Smooth muscle cell (in vitro differentiated cells): ENCODE data around the gene SLC2A11. TPM values are rescaled to one million over a fixed set of nuclear protein-coding genes. Genes with fewer than 3 reads are reported as not detected.
A peak's percentile ranks its signal among the peaks of the same experiment; 100 is the strongest.
"Not testable (repeated sequence)": the region's sequence is repeated elsewhere in the genome, so short reads cannot be mapped to it uniquely, and the experiment has no call there.

Experiments
- DNase-seq: peaks from one replicate; lab custom pipeline; 2025; ENCODE audit not compliant: unreplicated experiment; lab: John Stamatoyannopoulos, UW
- H2AFZ ChIP-seq: fragments of 200-600 bp; sonication (generic); 2 replicates; pipeline ENCODE4 v1.6.0; 2016; ENCODE audit warnings: antibody characterized with exemption, low read depth, mild to moderate bottlenecking
- H3F3A ChIP-seq: fragments of 200-600 bp; sonication (generic); 2 replicates; pipeline ENCODE4 v1.6.0; 2017; ENCODE audit warnings: antibody characterized with exemption, low read depth
- H3K27ac ChIP-seq: fragments of 200-600 bp; sonication (generic); 2 replicates; pipeline ENCODE4 v1.5.1; 2016; ENCODE audit warnings: low read depth, mild to moderate bottlenecking
- H3K27me3 ChIP-seq: fragments of 200-600 bp; sonication (generic); 2 replicates; pipeline ENCODE4 v1.6.1; 2016; ENCODE audit warnings: low read depth, mild to moderate bottlenecking
- H3K36me3 ChIP-seq: fragments of 200-600 bp; sonication (generic); 2 replicates; pipeline ENCODE4 v1.5.1; 2016; ENCODE audit warnings: low read depth
- H3K4me1 ChIP-seq: fragments of 200-600 bp; sonication (generic); 2 replicates; pipeline ENCODE4 v1.5.1; 2016; ENCODE audit warnings: low read depth
- H3K4me2 ChIP-seq: fragments of 200-600 bp; sonication (generic); 2 replicates; pipeline ENCODE4 v1.6.0; 2016; ENCODE audit warnings: mild to moderate bottlenecking
- H3K4me3 ChIP-seq: fragments of 200-600 bp; sonication (generic); 2 replicates; pipeline ENCODE4 v1.5.1; 2016; ENCODE audit warnings: mild to moderate bottlenecking
- H3K79me2 ChIP-seq: fragments of 200-600 bp; sonication (generic); 2 replicates; pipeline ENCODE4 v1.6.0; 2016; ENCODE audit warnings: low read depth, mild to moderate bottlenecking
- H3K9ac ChIP-seq: fragments of 200-600 bp; sonication (generic); 2 replicates; pipeline ENCODE4 v1.6.0; 2016; ENCODE audit warnings: low read depth
- H3K9me3 ChIP-seq: fragments of 200-600 bp; sonication (generic); replicated peaks from 2 replicates; pipeline ENCODE4 v1.5.1; 2016; ENCODE audit warnings: low read depth
- H4K20me1 ChIP-seq: fragments of 200-600 bp; sonication (generic); 2 replicates; pipeline ENCODE4 v1.6.0; 2016; ENCODE audit warnings: low read depth
- WGBS: methylation state at CpG from one replicate; pipeline ENCODE4 v1.1.7; 2016; ENCODE audit warnings: low lambda C conversion rate; 5-methylcytosine and 5-hydroxymethylcytosine counted together
- polyA plus RNA-seq: library from polyadenylated mRNA; unstranded; fragments of >200 nt; fragmentation: Nextera tagmentation; extraction: Ambion mirVana; gene quantifications from 2 replicates; pipeline ENCODE4 v1.2.1, GENCODE V29; 2016
- total RNA-seq: library from RNA; depleted of rRNA; stranded (reverse); fragments of >200 nt; gene quantifications from 2 replicates; pipeline ENCODE4 v1.2.3, GENCODE V29; 2014
- TF ChIP-seq, protein P1 (sequence below): fragments of 200-600 bp; sonication (generic); IDR thresholded peaks from 2 replicates; pipeline ENCODE4 v1.5.1; 2017; ENCODE audit warnings: borderline replicate concordance, mild to moderate bottlenecking, antibody characterized with exemption; ENCODE audit not compliant: insufficient read depth, poor library complexity, severe bottlenecking

SLC2A11 gene
- total and polyA plus RNA-seq, 2 experiments from 2014 or later: 3.5 to 9.5 TPM

DNA sequence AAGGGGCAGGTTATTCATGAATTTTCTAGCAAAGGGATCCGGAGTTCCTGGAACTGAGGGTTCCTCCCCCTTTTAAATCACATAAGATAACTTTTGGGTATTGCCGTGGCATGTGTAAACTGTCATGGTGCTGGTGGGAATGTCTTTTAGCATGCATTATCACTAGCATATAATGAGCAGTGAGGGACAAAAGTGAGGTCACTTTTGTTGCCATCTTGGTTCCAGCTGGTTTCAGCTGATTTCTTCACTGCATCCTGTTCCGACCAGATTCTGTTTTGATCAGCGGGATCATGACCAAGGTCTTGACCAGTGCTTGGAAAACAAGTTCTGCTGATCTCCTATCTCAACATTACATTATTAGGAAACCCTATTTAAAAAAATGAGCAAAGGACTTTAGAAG lies 43.9 kb downstream of the SLC2A11 start:
- Histone ChIP-seq H2AFZ (no peak overlapping the region), H4K20me1 (peaks cover 24% of the 10 kb centered on the region), H3K9ac (no peak overlapping the region), H3K4me3 (no peak overlapping the region), H3K9me3 (no peaks in the 10 kb centered on the region), H3K4me1 (no peaks in the 10 kb centered on the region), H3F3A (peaks cover 12% of the 10 kb centered on the region), H3K27ac (no peak overlapping the region), H3K4me2 (no peak overlapping the region), H3K27me3 (no peaks in the 10 kb centered on the region), H3K79me2 (peaks cover under 1% of the 10 kb centered on the region), H3K36me3 (no peaks in the 10 kb centered on the region)
- DNase-seq: no peak
- WGBS: 99% methylated on average over 4 of the region's 4 CpGs
- TF ChIP-seq, protein P1, sequence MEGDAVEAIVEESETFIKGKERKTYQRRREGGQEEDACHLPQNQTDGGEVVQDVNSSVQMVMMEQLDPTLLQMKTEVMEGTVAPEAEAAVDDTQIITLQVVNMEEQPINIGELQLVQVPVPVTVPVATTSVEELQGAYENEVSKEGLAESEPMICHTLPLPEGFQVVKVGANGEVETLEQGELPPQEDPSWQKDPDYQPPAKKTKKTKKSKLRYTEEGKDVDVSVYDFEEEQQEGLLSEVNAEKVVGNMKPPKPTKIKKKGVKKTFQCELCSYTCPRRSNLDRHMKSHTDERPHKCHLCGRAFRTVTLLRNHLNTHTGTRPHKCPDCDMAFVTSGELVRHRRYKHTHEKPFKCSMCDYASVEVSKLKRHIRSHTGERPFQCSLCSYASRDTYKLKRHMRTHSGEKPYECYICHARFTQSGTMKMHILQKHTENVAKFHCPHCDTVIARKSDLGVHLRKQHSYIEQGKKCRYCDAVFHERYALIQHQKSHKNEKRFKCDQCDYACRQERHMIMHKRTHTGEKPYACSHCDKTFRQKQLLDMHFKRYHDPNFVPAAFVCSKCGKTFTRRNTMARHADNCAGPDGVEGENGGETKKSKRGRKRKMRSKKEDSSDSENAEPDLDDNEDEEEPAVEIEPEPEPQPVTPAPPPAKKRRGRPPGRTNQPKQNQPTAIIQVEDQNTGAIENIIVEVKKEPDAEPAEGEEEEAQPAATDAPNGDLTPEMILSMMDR: no peak

DNA sequence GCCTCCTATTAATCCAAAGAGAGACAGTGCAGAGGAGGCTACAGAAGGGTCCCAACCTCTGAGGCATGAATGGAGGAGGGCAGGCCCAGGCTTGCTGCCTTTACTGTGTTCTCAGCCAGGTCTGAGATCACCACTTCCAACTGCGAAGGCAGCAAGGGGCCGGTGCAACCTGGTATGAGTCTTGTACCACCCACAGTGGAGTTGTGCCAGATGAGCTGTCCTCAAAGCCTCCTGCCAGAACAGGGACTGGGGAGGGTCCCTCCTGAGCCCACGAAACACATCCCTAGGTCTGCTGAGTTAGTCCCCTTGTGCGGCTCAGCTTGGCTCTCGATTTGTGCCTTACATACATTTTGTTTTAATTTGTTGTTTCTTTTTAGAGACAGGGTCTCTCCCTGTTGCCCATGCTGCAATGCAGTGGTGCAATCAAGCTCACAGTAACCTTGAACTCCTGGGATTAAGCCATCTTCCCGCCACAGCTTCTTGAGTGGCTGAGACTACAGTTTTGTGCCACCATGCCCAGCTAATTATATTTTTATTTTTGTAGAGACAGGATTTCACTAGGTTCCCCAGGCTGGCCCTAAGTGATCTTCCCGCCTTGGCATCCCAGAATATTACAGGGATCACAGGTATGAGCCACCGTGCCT lies 45.8 kb downstream of the SLC2A11 start:
- Histone ChIP-seq H3K79me2 (no peaks in the 10 kb centered on the region), H3K36me3 (no peaks in the 10 kb centered on the region), H3K9me3 (no peaks in the 10 kb centered on the region), H3F3A (peaks cover 5% of the 10 kb centered on the region), H4K20me1 (peaks cover 8% of the 10 kb centered on the region), H3K4me2 (peak overlapping the region; percentile 22), H3K4me3 (no peak overlapping the region), H2AFZ (no peak overlapping the region), H3K27ac (peak overlapping the region; percentile 28), H3K27me3 (no peaks in the 10 kb centered on the region), H3K9ac (no peak overlapping the region), H3K4me1 (no peaks in the 10 kb centered on the region)
- WGBS: 91% methylated on average over 8 of the region's 8 CpGs
- TF ChIP-seq, protein P1: no peak
- DNase-seq: no peak

GRCh38 chr22:23904573-23905254 lies 47.0 kb downstream of the SLC2A11 start:
- Histone ChIP-seq H4K20me1 (no peaks in the 10 kb centered on the region), H2AFZ (no peak overlapping the region), H3K27me3 (no peaks in the 10 kb centered on the region), H3K27ac (no peak overlapping the region), H3K79me2 (no peaks in the 10 kb centered on the region), H3K4me1 (no peaks in the 10 kb centered on the region), H3K9ac (no peak overlapping the region), H3K4me2 (no peak overlapping the region), H3K9me3 (no peaks in the 10 kb centered on the region), H3K4me3 (no peak overlapping the region), H3K36me3 (no peaks in the 10 kb centered on the region), H3F3A (no peaks in the 10 kb centered on the region)
- WGBS: 94% methylated on average over 5 of the region's 5 CpGs
- no peak for DNase-seq
- TF ChIP-seq, protein P1: no peak

- Histone ChIP-seq H3K27ac (no peak overlapping the region), H4K20me1 (no peaks in the 10 kb centered on the region), H3K79me2 (no peaks in the 10 kb centered on the region), H3K9me3 (no peaks in the 10 kb centered on the region), H3K36me3 (no peaks in the 10 kb centered on the region), H3K4me1 (no peaks in the 10 kb centered on the region), H3K4me2 (no peak overlapping the region), H3K9ac (no peak overlapping the region), H3K4me3 (no peak overlapping the region), H3K27me3 (no peaks in the 10 kb centered on the region), H3F3A (no peaks in the 10 kb centered on the region), H2AFZ (no peak overlapping the region)
- TF ChIP-seq, protein P1: no peak
- WGBS: 96% methylated on average over 4 of the region's 4 CpGs
- DNase-seq: no peak
These were observed 49.0 kb downstream of the SLC2A11 start for GRCh38 chr22:23906641-23907040.

- H3K36me3 ChIP-seq, H3K27me3 ChIP-seq, H3F3A ChIP-seq, DNase-seq, H3K9me3 ChIP-seq, H2AFZ ChIP-seq, H3K4me2 ChIP-seq, H3K4me1 ChIP-seq, H3K4me3 ChIP-seq, H3K79me2 ChIP-seq, H3K27ac ChIP-seq, H4K20me1 ChIP-seq, H3K9ac ChIP-seq: not testable (repeated sequence)
- WGBS: 48% methylated on average over 10 of the region's 10 CpGs
These were observed 49.7 kb downstream of the SLC2A11 start for GRCh38 chr22:23907423-23907822.
